ENCODE measurements around the gene NOS1.

DNA sequence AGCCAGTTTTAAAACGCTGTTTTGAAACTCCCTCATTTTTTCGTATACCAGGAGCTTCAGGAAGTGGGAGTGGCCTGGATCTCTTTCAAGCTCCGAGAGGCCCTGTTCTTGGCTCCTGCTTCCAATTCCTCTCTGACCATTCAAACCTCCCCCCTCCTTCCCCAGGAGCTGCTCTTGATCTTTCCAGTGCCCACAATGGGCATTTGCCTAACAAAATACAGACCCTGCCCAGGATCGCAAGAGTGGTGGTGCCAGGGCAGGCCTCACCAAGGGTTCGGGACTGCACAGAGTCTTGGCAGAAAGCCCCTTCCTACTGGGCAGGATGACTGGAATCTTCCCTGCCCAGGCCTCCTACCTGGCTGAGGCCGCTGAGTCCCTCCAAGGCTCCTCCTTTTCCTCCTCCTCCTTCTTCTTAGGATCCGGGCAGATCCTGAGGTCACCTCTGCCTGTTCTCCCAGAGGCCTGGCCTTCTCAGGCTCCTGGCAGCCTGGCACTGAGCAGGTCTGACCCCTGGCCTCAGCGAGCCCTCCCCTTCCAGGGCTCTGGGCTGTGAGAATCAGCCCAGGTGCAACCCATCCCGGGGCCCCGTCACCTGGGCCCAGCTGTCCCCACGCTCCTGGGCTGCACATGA lies 46.9 kb upstream of the NOS1 start:
- TF ChIP-seq, protein P1, sequence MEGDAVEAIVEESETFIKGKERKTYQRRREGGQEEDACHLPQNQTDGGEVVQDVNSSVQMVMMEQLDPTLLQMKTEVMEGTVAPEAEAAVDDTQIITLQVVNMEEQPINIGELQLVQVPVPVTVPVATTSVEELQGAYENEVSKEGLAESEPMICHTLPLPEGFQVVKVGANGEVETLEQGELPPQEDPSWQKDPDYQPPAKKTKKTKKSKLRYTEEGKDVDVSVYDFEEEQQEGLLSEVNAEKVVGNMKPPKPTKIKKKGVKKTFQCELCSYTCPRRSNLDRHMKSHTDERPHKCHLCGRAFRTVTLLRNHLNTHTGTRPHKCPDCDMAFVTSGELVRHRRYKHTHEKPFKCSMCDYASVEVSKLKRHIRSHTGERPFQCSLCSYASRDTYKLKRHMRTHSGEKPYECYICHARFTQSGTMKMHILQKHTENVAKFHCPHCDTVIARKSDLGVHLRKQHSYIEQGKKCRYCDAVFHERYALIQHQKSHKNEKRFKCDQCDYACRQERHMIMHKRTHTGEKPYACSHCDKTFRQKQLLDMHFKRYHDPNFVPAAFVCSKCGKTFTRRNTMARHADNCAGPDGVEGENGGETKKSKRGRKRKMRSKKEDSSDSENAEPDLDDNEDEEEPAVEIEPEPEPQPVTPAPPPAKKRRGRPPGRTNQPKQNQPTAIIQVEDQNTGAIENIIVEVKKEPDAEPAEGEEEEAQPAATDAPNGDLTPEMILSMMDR (IDR thresholded peaks at IDR 0.05): no peak
- TF ChIP-seq ZFX (IDR thresholded peaks at IDR 0.05; ENCODE audit: borderline replicate concordance): no peak

Data from 22Rv1 (cell line).